HG03439 (cell line): ENCODE results near the gene ZNF681.
"Not testable (repeated sequence)": the region's sequence is repeated elsewhere in the genome, so short reads cannot be mapped to it uniquely, and the experiment has no call there.

ENCODE experiments used
- ATAC-seq: cut with Tn5 transposase; IDR thresholded peaks from one replicate; pipeline ENCODE4 v1.9.1; 2021; ENCODE audit warnings: mild to moderate bottlenecking, moderate library complexity; ENCODE audit not compliant: unreplicated experiment

Gene ZNF681

GRCh38 chr19:23698711-23699520 lies 59.8 kb downstream of the ZNF681 start:
- no peak for ATAC-seq

GRCh38 chr19:23692937-23693336 lies 65.8 kb downstream of the ZNF681 start:
- ATAC-seq: not testable (repeated sequence)
